Globus pallidus (tissue), 1 donor: Measurements from ENCODE around the gene SH2D5.

ENCODE experiments used
- DNase-seq: peaks from one replicate; pipeline ENCODE4 v3.0.0-alpha.2; 2015; ENCODE audit warnings: low spot score

Gene SH2D5

GRCh38 chr1:20732588-20733359, at the start of gene SH2D5:
TSS of gene SH2D5 (minus strand) at chr1:20732703. CDS start at chr1:20728044, 4,659 bp downstream.
- DNase-seq, result peak; percentile 38

GRCh38 chr1:20775700-20776099, 43.2 kb upstream of the SH2D5 start:
- DNase-seq, result no peak

- DNase-seq, result no peak
These were observed 39.3 kb upstream of the SH2D5 start for GRCh38 chr1:20771780-20772179.

- no peak for DNase-seq
These were observed 38.0 kb upstream of the SH2D5 start for GRCh38 chr1:20770314-20771087.

GRCh38 chr1:20767271-20767670, 34.8 kb upstream of the SH2D5 start:
- DNase-seq, result no peak

GRCh38 chr1:20763417-20763816, 30.9 kb upstream of the SH2D5 start:
- DNase-seq, result no peak

GRCh38 chr1:20760322-20760721, 27.8 kb upstream of the SH2D5 start:
- no peak for DNase-seq

- DNase-seq, result no peak
These were observed 21.1 kb upstream of the SH2D5 start for GRCh38 chr1:20753589-20753988.

- DNase-seq, result no peak
These were observed 19.0 kb upstream of the SH2D5 start for GRCh38 chr1:20751462-20751990.

- DNase-seq, result no peak
These were observed 10.2 kb upstream of the SH2D5 start for GRCh38 chr1:20742671-20743070.

- no peak for DNase-seq
These were observed 8.3 kb upstream of the SH2D5 start for GRCh38 chr1:20740781-20741180.

- no peak for DNase-seq
These were observed 6.7 kb upstream of the SH2D5 start for GRCh38 chr1:20739225-20739624.

- DNase-seq, result no peak
These were observed 3.1 kb upstream of the SH2D5 start for GRCh38 chr1:20735581-20736111.

- no peak for DNase-seq
These were observed 965 bp upstream of the SH2D5 start for GRCh38 chr1:20733360-20733975.

- DNase-seq, result peak; percentile 21
These were observed 374 bp downstream of the SH2D5 start for GRCh38 chr1:20732071-20732587.

- no peak for DNase-seq
These were observed 1.2 kb downstream of the SH2D5 start for GRCh38 chr1:20731057-20731991.

GRCh38 chr1:20730690-20731056, 1.8 kb downstream of the SH2D5 start:
- DNase-seq, result no peak

GRCh38 chr1:20729990-20730689, 2.4 kb downstream of the SH2D5 start:
- no peak for DNase-seq

- no peak for DNase-seq
These were observed 3.2 kb downstream of the SH2D5 start for GRCh38 chr1:20729155-20729931.
